Naive thymus-derived CD4-positive, alpha-beta T cell (primary cell): ENCODE data around the gene GPS1. TPM values are rescaled to one million over a fixed set of nuclear protein-coding genes. Genes with fewer than 3 reads are reported as not detected.

Source experiments
- ATAC-seq: fragments of 150-1000 bp; cut with Tn5 transposase; 2 replicates; pipeline ENCODE4 v1.10.0; 2021; ENCODE audit warnings: mild to moderate bottlenecking, moderate library complexity
- CTCF ChIA-PET: fragments of 350-600 bp; sonication (Branson Sonifier 250); formaldehyde crosslinking; loops from one replicate; lab custom pipeline; 2021; ENCODE audit warnings: antibody characterized with exemption; lab: Charles Lee
- POLR2A ChIA-PET: fragments of 350-600 bp; sonication (Branson Sonifier 250); formaldehyde crosslinking; loops from one replicate; lab custom pipeline; 2021; ENCODE audit warnings: antibody characterized with exemption, inconsistent platforms; lab: Charles Lee
- DNase-seq, 9 donors: peaks; one replicate each; pipeline versions ENCODE4 v3.0.0 to v3.0.0-alpha.2; 2020 to 2022; ENCODE audit warnings: mixed read lengths in 1 of 9
- H3K27ac ChIP-seq: one replicate; pipeline ENCODE4 v1.7.0; 2013; ENCODE audit warnings: mild to moderate bottlenecking, low read depth, low read length, moderate library complexity
- H3K27me3 ChIP-seq, 2 donors: one replicate each; pipeline ENCODE4 v1.7.0; 2013; ENCODE audit warnings: low read length in 2 of 2, mild to moderate bottlenecking in 2 of 2, moderate library complexity in 2 of 2; ENCODE audit not compliant: control insufficient read depth in 2 of 2, insufficient read depth in 2 of 2
- H3K36me3 ChIP-seq, 3 experiments: 1 replicate in 2 of 3; 2 replicates in 1 of 3; pipeline ENCODE4 v1.7.0; 2013; ENCODE audit warnings: low read length in 3 of 3, mild to moderate bottlenecking in 3 of 3, moderate library complexity in 1 of 3; ENCODE audit not compliant: insufficient read depth in 3 of 3, control insufficient read depth in 2 of 3
- H3K4me1 ChIP-seq, 2 donors: one replicate each; pipeline ENCODE4 v1.7.0; 2013; ENCODE audit warnings: low read length in 2 of 2, mild to moderate bottlenecking in 2 of 2, moderate library complexity in 1 of 2; ENCODE audit not compliant: control insufficient read depth in 2 of 2, insufficient read depth in 2 of 2
- H3K4me3 ChIP-seq: 2 replicates; pipeline ENCODE4 v1.7.0; 2013; ENCODE audit warnings: mild to moderate bottlenecking, low read length
- H3K9me3 ChIP-seq, 3 experiments: 1 replicate in 2 of 3; 2 replicates in 1 of 3; pipeline ENCODE4 v1.7.0; 2013; ENCODE audit warnings: low read length in 3 of 3; ENCODE audit not compliant: control insufficient read depth in 2 of 3
- H3K27ac Mint-ChIP-seq, 9 donors: one replicate each; pipeline ENCODE4 v1.8.0; 2020 to 2022; ENCODE audit warnings: mixed read lengths in 9 of 9, mild to moderate bottlenecking in 8 of 9, moderate library complexity in 5 of 9, inconsistent platforms in 2 of 9
- H3K27me3 Mint-ChIP-seq, 5 donors: one replicate each; pipeline ENCODE4 v1.8.0; 2021 to 2022; ENCODE audit warnings: mixed read lengths in 5 of 5, mild to moderate bottlenecking in 1 of 5
- H3K36me3 Mint-ChIP-seq, 5 donors: one replicate each; pipeline ENCODE4 v1.8.0; 2020 to 2022; ENCODE audit warnings: mixed read lengths in 5 of 5, mild to moderate bottlenecking in 3 of 5, inconsistent platforms in 1 of 5
- H3K4me1 Mint-ChIP-seq, 7 donors: one replicate each; pipeline ENCODE4 v1.8.0; 2020 to 2022; ENCODE audit warnings: mixed read lengths in 7 of 7, mild to moderate bottlenecking in 3 of 7, inconsistent platforms in 1 of 7
- H3K4me3 Mint-ChIP-seq, 10 donors: one replicate each; pipeline ENCODE4 v1.8.0; 2020 to 2022; ENCODE audit warnings: mild to moderate bottlenecking in 10 of 10, mixed read lengths in 10 of 10, moderate library complexity in 6 of 10, inconsistent platforms in 2 of 10
- H3K9me3 Mint-ChIP-seq, 11 donors: one replicate each; pipeline ENCODE4 v1.8.0; 2020 to 2022; ENCODE audit warnings: mixed read lengths in 11 of 11, mild to moderate bottlenecking in 4 of 11, inconsistent platforms in 1 of 11, moderate library complexity in 1 of 11
- intact Hi-C, 2 donors: fragments of 100-400 bp; cut with micrococcal nuclease; formaldehyde crosslinking; loops; one replicate each; pipeline ENCODE4 v1.15.1; 2023
- polyA plus RNA-seq, 2 donors: library from polyadenylated mRNA; unstranded; fragments of 300-500 nt; fragmentation: Illumina TruSeq; gene quantifications; one replicate each; pipeline ENCODE4 v1.2.3, GENCODE V29; 2021
- total RNA-seq, 6 experiments: library from RNA in 5 of 6; stranded (reverse) in 5 of 6; gene quantifications; 1 replicate in 5 of 6; 2 replicates in 1 of 6; pipeline ENCODE4 v1.2.3 and lab custom pipeline; 2021 to 2026

The GPS1 gene
- total RNA-seq (10 to 100 TPM; 68.3 to 88.1 (median 71.7) TPM), polyA plus RNA-seq (100 to 1,000 TPM; 105 to 124 TPM), total RNA-seq (lab: John Stamatoyannopoulos, UW) (68.5 reads per million, percentile 77 among the genes with 10 or more reads in this experiment)

DNA sequence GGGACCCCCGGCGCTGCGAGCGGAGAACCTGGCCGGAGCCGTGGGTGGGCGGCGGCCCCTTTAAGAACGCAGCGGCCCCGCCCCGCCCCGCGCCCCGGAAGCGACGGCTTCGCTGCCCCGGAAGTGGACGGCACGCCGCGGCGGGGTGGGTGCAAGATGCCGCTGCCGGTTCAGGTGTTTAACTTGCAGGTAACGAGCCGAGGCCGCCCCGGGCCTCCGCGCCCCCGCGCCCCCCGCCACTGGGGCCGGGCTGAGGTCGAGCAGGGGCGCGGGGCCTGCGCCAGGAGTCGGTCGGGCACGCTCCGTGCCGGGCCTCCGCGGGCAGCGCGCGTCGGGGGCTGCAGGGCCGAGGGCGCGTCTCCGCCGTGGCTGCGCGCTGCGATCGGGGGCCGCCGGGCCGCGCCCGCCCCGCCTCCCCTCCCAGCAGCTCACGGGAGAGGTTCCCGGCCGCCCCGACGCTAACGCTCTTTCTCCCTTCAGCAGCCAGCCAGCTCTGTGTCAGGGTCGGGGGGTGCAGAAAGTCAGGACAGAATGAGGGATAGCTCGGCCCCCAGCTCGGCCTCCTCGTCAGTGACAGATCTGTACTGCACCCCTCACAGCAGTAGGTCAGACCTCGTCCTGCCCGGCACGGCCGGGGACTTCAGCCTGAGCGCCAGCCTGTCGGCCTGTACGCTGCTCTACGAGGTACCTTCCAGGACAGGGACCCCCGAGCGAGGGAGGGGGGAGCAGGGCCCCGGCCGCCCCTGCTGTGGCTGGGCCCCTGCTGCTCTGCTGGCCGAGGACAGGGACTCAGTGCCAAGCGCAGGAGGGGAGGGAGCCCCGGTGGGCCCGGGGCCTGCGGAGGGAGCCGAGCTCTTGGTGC, at the start of gene GPS1, which contains the start of gene RFNG:
TSS of gene GPS1 (plus strand) at position 123 of the 862 bp plus-strand sequence. CDS start at position 157, 34 bp downstream.
TSS of gene RFNG (minus strand) at position 36 of the 862 bp plus-strand sequence. CDS start 45 bp downstream, outside the sequence.
- CTCF ChIA-PET: interaction anchor here (0.6 kb wide), 1 partner anchor 68 kb away, joined by 9 read pairs; no protein-coding TSS in a partner anchor
- H3K27me3 ChIP-seq: no peaks in the 10 kb centered on the region
- H3K9me3 ChIP-seq: no peaks in the 10 kb centered on the region
- peaks cover 0 to 6% (median 0%) of the 10 kb centered on the region in 5 donors for H3K36me3 Mint-ChIP-seq
- no peaks in the 10 kb centered on the region for H3K27me3 Mint-ChIP-seq
- peak within 1 kb of the TSS in 8 of 9 donors; percentile 51 to 91 (median 78) for H3K27ac Mint-ChIP-seq
- peak within 1 kb of the TSS; percentile 74 for H3K4me3 ChIP-seq
- DNase-seq (peak; percentile 68 to 87 (median 80)), ATAC-seq (peak; percentile 91)
- peaks cover 0 to 67% (median 10%) of the 10 kb centered on the region in 3 experiments for H3K36me3 ChIP-seq
- intact Hi-C loops: loop anchor here (1.0 kb wide), 4 partner anchors 13 to 46 kb away; partner anchors contain the start of genes DCXR (in 2 of the 2), DUS1L (in 1 of the 2), FASN (in 1 of the 2) and LRRC45 (in 1 of the 2)
- H3K4me1 ChIP-seq: peaks cover 18 to 31% of the 10 kb centered on the region in 2 donors
- peak within 1 kb of the TSS; percentile 60 to 92 (median 86) for H3K4me3 Mint-ChIP-seq
- no peaks in the 10 kb centered on the region for H3K9me3 Mint-ChIP-seq
- H3K4me1 Mint-ChIP-seq: peaks cover 5 to 28% (median 13%) of the 10 kb centered on the region in 7 donors
- H3K27ac ChIP-seq: peak within 1 kb of the TSS; percentile 72
- POLR2A ChIA-PET: interaction anchor here (0.6 to 7.7 kb wide), 7 partner anchors 8 to 54 kb away, joined by 3 to 54 read pairs (median 3); partner anchors contain the start of genes DCXR and DUS1L

DNA sequence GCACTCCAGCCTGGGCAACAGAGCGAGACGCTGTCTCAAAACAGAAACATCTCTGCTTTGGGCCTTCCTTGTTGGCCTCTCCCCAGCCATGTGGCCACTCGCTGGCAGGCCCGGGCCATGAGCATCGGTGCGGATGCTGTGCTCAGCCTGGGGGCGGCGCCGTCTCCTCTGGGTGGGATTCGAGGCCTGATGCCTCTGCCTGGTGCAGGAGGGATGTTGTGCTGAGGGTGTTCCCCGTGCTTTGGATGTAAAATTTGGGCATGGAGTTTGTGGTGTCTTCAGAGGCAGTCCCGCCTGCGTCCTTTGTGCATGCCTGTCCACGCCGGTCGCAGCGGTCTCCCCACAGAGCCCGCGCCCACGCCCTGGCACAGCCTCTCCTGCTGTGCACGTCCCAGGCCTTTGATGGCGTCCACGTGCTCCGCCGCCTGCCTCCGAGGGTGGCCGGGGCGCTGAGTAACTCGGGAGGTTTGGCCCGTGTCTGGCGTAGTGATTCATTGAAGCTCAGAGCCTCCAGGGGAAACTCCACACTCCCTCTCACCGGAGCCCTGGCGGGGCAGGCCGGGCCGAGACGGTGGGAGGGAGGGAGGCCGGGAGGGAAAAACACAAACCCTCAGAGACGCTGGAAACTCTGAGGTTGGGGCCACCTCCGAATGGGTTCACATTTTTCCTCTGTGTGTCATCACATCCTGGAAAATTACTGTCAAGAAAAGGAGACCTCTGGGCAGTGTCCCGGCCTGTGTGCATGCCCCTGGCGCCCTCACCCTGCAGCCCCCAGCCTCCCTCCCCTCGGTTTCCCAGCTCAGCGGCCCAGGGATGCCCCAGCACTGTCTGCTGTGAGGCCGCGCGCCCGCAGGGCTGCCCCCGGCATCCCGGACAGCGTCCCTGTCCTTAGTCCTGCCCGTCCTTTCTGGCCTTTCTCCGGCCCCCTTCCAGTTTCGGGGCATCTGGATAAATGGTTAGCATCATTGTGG, 48.0 kb upstream of the GPS1 start:
- Histone ChIP-seq H3K4me3 (no peak overlapping the region), H3K9me3 (no peaks in the 10 kb centered on the region), H3K4me1 (no peaks in the 10 kb centered on the region), H3K27ac (no peak overlapping the region), H3K36me3 (no peaks in the 10 kb centered on the region), H3K27me3 (no peaks in the 10 kb centered on the region)
- CTCF ChIA-PET: interaction anchor here (0.8 kb wide), 1 partner anchor 16 kb away, joined by 3 read pairs; no protein-coding TSS in a partner anchor
- no peaks in the 10 kb centered on the region for H3K9me3 Mint-ChIP-seq
- POLR2A ChIA-PET: no interaction called here
- ATAC-seq (no peak), DNase-seq (no peak)
- H3K27ac Mint-ChIP-seq: no peak overlapping the region
- no peaks in the 10 kb centered on the region for H3K27me3 Mint-ChIP-seq
- H3K4me1 Mint-ChIP-seq: peaks cover 0 to 3% (median 0%) of the 10 kb centered on the region in 7 donors
- H3K36me3 Mint-ChIP-seq: no peaks in the 10 kb centered on the region
- H3K4me3 Mint-ChIP-seq: no peak overlapping the region
- intact Hi-C loops: no loop called here

DNA sequence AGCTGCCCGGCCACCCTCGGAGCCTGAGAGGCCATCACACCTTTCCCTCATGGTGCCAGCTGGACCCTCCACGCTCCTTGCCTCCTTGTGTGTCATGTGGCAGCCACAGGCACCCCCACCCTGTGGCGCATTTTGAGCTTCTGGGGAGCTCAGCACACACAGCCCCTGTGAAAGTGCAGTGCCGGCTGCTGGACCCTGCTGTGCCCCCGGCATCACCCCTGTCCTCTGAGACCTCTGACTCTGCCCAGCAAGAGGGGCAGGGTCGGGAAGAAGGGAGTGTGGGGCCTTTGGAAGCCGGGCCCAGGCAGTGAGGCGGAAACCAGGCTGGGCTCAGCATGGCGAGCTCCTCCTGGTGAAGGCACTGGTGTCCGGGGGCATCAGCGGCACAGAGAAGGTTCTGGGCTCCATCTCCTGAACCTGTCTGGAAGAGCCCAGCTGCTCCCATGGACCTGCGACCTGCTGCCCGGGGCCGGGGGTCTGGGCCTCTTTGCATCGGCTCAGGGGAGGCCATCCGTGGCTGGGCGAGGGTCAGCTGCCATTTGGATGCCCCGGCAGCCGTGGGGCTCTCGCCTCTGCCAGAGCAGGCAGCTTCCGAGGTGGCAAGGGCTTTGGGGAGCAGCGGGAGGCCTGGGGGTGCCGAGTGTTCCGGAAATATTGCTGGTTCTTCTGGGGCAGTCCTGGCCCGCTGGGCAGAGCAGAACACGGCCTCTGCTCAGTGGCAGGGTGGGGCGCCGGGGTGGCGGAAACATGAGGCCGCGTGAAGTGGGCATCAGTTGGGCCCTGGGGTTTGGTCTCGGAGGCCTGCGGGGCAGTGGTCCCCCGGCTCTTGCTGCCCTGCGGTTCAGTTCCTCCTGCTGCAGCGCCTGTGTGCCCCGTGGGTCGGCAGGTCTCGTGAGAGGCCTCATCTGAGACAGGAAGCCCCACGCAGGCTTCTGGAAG, 46.9 kb upstream of the GPS1 start:
- H3K4me3 ChIP-seq: no peak overlapping the region
- no peak overlapping the region for H3K27ac ChIP-seq
- no peak overlapping the region for H3K27ac Mint-ChIP-seq
- H3K9me3 ChIP-seq: no peaks in the 10 kb centered on the region
- H3K36me3 Mint-ChIP-seq: no peaks in the 10 kb centered on the region
- no peaks in the 10 kb centered on the region for H3K4me1 ChIP-seq
- no peak overlapping the region for H3K4me3 Mint-ChIP-seq
- ATAC-seq (no peak), DNase-seq (no peak)
- H3K9me3 Mint-ChIP-seq: no peaks in the 10 kb centered on the region
- H3K36me3 ChIP-seq: no peaks in the 10 kb centered on the region
- H3K4me1 Mint-ChIP-seq: peaks cover 0 to 3% (median 0%) of the 10 kb centered on the region in 7 donors
- ChIA-PET CTCF (no interaction called here), POLR2A (no interaction called here)
- H3K27me3 ChIP-seq: no peaks in the 10 kb centered on the region
- intact Hi-C loops: no loop called here
- no peaks in the 10 kb centered on the region for H3K27me3 Mint-ChIP-seq

DNA sequence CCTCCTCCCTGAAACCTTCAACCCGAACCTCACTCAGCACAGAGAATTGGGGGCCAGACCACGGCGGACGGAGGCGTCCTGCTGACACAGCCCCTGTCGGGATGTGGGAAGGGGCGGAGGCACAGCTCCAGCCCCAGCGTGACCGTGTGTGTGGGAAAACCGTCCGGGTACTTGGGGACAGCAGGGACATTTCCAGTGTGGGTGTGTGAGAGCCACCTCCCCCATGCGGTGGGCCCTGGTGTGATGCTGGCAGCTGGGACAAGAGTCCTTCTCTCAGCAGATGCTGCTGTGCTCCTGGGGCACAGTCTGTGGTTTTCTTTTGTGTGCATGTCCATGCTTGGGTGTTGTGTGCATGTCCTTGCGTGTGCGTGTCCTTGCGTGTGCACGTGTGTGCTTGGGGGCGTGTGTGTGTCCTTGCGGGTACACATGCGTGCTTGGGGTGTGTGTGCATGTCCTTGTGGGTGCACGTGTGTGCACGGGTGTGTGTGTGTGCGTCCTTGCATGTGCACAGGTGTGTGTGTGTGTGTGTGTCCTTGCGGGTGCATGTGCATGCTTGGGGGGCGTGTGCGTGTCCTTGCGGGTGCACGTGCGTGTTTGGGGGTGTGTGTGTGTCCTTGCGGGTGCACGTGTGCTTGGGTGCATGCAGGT, 45.9 kb upstream of the GPS1 start:
- no peak for DNase-seq
- no peaks in the 10 kb centered on the region for H3K9me3 Mint-ChIP-seq
- Histone ChIP-seq H3K4me3 (no peak overlapping the region), H3K36me3 (no peaks in the 10 kb centered on the region), H3K4me1 (no peaks in the 10 kb centered on the region), H3K27ac (no peak overlapping the region), H3K9me3 (no peaks in the 10 kb centered on the region), H3K27me3 (no peaks in the 10 kb centered on the region)
- peak overlapping the region in 1 of 9 donors; percentile 36 for H3K27ac Mint-ChIP-seq
- H3K4me3 Mint-ChIP-seq: no peak overlapping the region
- peaks cover 0 to 3% (median 0%) of the 10 kb centered on the region in 7 donors for H3K4me1 Mint-ChIP-seq
- H3K27me3 Mint-ChIP-seq: no peaks in the 10 kb centered on the region
- ChIA-PET CTCF (no interaction called here), POLR2A (no interaction called here)
- H3K36me3 Mint-ChIP-seq: no peaks in the 10 kb centered on the region
- intact Hi-C loops: no loop called here
- no peak for ATAC-seq

DNA sequence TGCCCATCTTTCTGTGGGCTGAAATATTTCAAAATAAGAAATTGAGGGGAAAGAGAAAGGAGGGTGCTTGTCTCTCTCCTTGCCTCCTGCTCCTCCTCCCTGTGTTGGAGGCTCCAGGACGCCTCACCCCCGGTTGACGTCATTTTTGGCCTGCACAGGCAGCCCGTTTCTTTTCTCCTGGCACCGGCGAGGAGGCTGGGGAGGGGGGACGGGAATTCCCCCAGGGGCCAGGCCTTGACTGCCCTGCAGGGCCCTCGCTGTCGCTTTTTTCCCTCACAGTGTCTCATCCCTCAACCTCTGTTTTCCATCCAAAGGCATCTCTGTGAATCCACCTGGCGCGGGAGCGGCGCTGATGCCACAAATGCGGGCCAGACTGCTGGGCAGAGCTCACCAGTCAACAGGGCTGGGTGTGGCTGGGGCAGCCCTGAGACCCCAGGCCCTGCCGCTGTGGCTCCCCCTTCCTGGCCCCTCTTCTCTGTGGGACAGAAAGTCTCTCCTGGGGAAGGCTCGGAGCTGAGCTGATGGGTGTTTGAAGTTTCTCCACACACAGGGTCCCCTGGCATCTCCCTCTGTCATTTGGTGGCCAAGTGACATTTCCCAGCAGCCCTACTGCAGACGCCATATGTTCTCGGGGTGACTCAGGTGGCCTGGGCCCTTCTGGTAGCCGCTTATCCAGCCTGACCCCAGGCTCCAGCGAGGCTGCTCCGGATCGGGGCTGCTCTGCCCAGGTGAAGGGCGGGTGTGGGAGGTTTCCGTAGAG, 45.0 kb upstream of the GPS1 start:
- ATAC-seq (no peak), DNase-seq (no peak)
- H3K27me3 Mint-ChIP-seq: no peaks in the 10 kb centered on the region
- ChIA-PET POLR2A (no interaction called here), CTCF (no interaction called here)
- H3K4me3 Mint-ChIP-seq: no peak overlapping the region
- intact Hi-C loops: no loop called here
- Histone ChIP-seq H3K36me3 (peaks cover 0 to 4% (median 0%) of the 10 kb centered on the region in 3 experiments), H3K9me3 (no peaks in the 10 kb centered on the region), H3K27ac (no peak overlapping the region), H3K4me1 (no peaks in the 10 kb centered on the region), H3K27me3 (no peaks in the 10 kb centered on the region), H3K4me3 (no peak overlapping the region)
- no peaks in the 10 kb centered on the region for H3K36me3 Mint-ChIP-seq
- no peaks in the 10 kb centered on the region for H3K9me3 Mint-ChIP-seq
- H3K27ac Mint-ChIP-seq: no peak overlapping the region
- peaks cover 0 to 3% (median 0%) of the 10 kb centered on the region in 7 donors for H3K4me1 Mint-ChIP-seq
